Breast epithelium (tissue), 4 donors: ENCODE measurements around the gene CAMK2A. TPM values are rescaled to one million over a fixed set of nuclear protein-coding genes. Genes with fewer than 3 reads are reported as not detected.

Source experiments
- DNase-seq, 2 donors: peaks; one replicate each; pipeline ENCODE4 v3.0.0-alpha.2; 2019; ENCODE audit warnings: low spot score in 2 of 2
- H3K27ac ChIP-seq, 2 donors: fragments of 200-600 bp; sonication (generic) in 1 of 2; one replicate each; pipeline ENCODE4 v1.5.1; 2016 to 2019; ENCODE audit warnings: mild to moderate bottlenecking in 1 of 2
- H3K27me3 ChIP-seq, 2 donors: fragments of 200-600 bp; sonication (generic) in 1 of 2; one replicate each; pipeline versions ENCODE4 v1.5.1 to v1.6.0; 2017 to 2019; ENCODE audit warnings: control low read depth in 1 of 2, mild to moderate bottlenecking in 1 of 2
- H3K36me3 ChIP-seq: fragments of 200-600 bp; one replicate; pipeline ENCODE4 v1.5.1; 2019
- H3K4me1 ChIP-seq, 2 donors: fragments of 200-600 bp; sonication (generic); one replicate each; pipeline ENCODE4 v1.5.1; 2016 to 2019; ENCODE audit warnings: control low read depth in 1 of 2
- H3K4me3 ChIP-seq, 3 donors: fragments of 200-600 bp; sonication (generic); 1 replicate in 2 of 3; 2 replicates in 1 of 3; pipeline ENCODE4 v1.5.1; 2016 to 2019; ENCODE audit warnings: mild to moderate bottlenecking in 3 of 3, moderate library complexity in 2 of 3
- H3K9me3 ChIP-seq, 2 donors: fragments of 200-600 bp; sonication (generic) in 1 of 2; one replicate each; pipeline ENCODE4 v1.5.1; 2016 to 2019; ENCODE audit warnings: control low read depth in 1 of 2
- CTCF ChIP-seq, 3 donors: fragments of 450-650 bp; IDR thresholded peaks; one replicate each; pipeline ENCODE4 v1.5.1; 2016 to 2017; ENCODE audit warnings: antibody characterized with exemption in 3 of 3, mild to moderate bottlenecking in 3 of 3, moderate library complexity in 3 of 3
- POLR2A ChIP-seq: fragments of 450-650 bp; IDR thresholded peaks from one replicate; pipeline ENCODE4 v1.6.1; 2016; ENCODE audit warnings: antibody characterized with exemption, mild to moderate bottlenecking, moderate library complexity
- POLR2AphosphoS5 ChIP-seq, 3 donors: sonication (generic); formaldehyde crosslinking; IDR thresholded peaks; one replicate each; pipeline ENCODE4 v1.6.1; 2017; ENCODE audit warnings: antibody characterized with exemption in 3 of 3
- intact Hi-C: fragments of 100-400 bp; cut with DNase I; formaldehyde crosslinking; loops from one replicate; pipeline ENCODE4 v1.15.1; 2023; ENCODE audit warnings: low total_unique reads
- total RNA-seq, 3 donors: library from RNA; depleted of rRNA; stranded (reverse); fragments of >200 nt; gene quantifications; one replicate each; pipeline ENCODE4 v1.1.0, GENCODE V29; 2016

Gene CAMK2A
- total RNA-seq, 3 donors from 2014 or later: under 0.01 TPM; not detected in 2

GRCh38 chr5:150195736-150196485 lies 93.7 kb downstream of the CAMK2A start:
- intact Hi-C loops: no loop called here

GRCh38 chr5:150192462-150192861 lies 97.1 kb downstream of the CAMK2A start:
- Histone ChIP-seq H3K9me3 (no peaks in the 10 kb centered on the region), H3K27ac (no peak overlapping the region), H3K27me3 (peaks cover 9 to 27% of the 10 kb centered on the region in 2 donors), H3K36me3 (no peaks in the 10 kb centered on the region), H3K4me3 (no peak overlapping the region), H3K4me1 (no peaks in the 10 kb centered on the region)
- DNase-seq: no peak
- intact Hi-C loops: no loop called here
- TF ChIP-seq POLR2AphosphoS5 (IDR thresholded peaks at IDR 0.05) (no peak), POLR2A (no peak), CTCF (IDR thresholded peaks at IDR 0.05) (no peak)

More at GRCh38 chr5:150195736-150196485, 93.7 kb downstream of the CAMK2A start:
- H3K36me3 ChIP-seq: no peaks in the 10 kb centered on the region
- no peak for TF ChIP-seq POLR2AphosphoS5 (IDR thresholded peaks at IDR 0.05)
- no peak for TF ChIP-seq CTCF (IDR thresholded peaks at IDR 0.05)
- TF ChIP-seq POLR2A: no peak
- no peak overlapping the region for H3K27ac ChIP-seq
- H3K27me3 ChIP-seq: peaks cover 0 to under 1% of the 10 kb centered on the region in 2 donors
- DNase-seq: no peak
- H3K4me1 ChIP-seq: no peaks in the 10 kb centered on the region
- H3K9me3 ChIP-seq: no peaks in the 10 kb centered on the region
- no peak overlapping the region for H3K4me3 ChIP-seq

- Histone ChIP-seq H3K4me3 (no peak overlapping the region), H3K27ac (no peak overlapping the region), H3K4me1 (no peaks in the 10 kb centered on the region), H3K27me3 (peaks cover 9 to 27% of the 10 kb centered on the region in 2 donors), H3K9me3 (no peaks in the 10 kb centered on the region), H3K36me3 (no peaks in the 10 kb centered on the region)
- intact Hi-C loops: no loop called here
- TF ChIP-seq POLR2A (no peak), CTCF (IDR thresholded peaks at IDR 0.05) (no peak), POLR2AphosphoS5 (IDR thresholded peaks at IDR 0.05) (no peak)
- DNase-seq: no peak
Observed at GRCh38 chr5:150190987-150191386, 98.6 kb downstream of the CAMK2A start.

GRCh38 chr5:150190503-150190979 lies 99.0 kb downstream of the CAMK2A start:
- no peak for TF ChIP-seq POLR2AphosphoS5 (IDR thresholded peaks at IDR 0.05)
- TF ChIP-seq CTCF (IDR thresholded peaks at IDR 0.05): no peak
- TF ChIP-seq POLR2A: no peak
- Histone ChIP-seq H3K9me3 (no peaks in the 10 kb centered on the region), H3K36me3 (no peaks in the 10 kb centered on the region), H3K27ac (no peak overlapping the region), H3K4me1 (no peaks in the 10 kb centered on the region), H3K4me3 (no peak overlapping the region), H3K27me3 (peaks cover 9 to 27% of the 10 kb centered on the region in 2 donors)
- intact Hi-C loops: no loop called here
- DNase-seq: no peak

- H3K27ac ChIP-seq: no peak within 1 kb of the TSS
- peak within 1 kb of the TSS in 1 of 3 donors; percentile 52 for H3K4me3 ChIP-seq
- no peak for DNase-seq
- intact Hi-C loops: no loop called here
- H3K9me3 ChIP-seq: no peaks in the 10 kb centered on the region
- no peak for TF ChIP-seq POLR2A
- TF ChIP-seq POLR2AphosphoS5 (IDR thresholded peaks at IDR 0.05): no peak
- no peak for TF ChIP-seq CTCF (IDR thresholded peaks at IDR 0.05)
- no peaks in the 10 kb centered on the region for H3K36me3 ChIP-seq
- peaks cover 9 to 27% of the 10 kb centered on the region in 2 donors for H3K27me3 ChIP-seq
- H3K4me1 ChIP-seq: no peaks in the 10 kb centered on the region
Observed at GRCh38 chr5:150189728-150190502, 99.7 kb downstream of the CAMK2A start, which contains the start of gene SLC6A7. SLC6A7 (plus strand) TSS chr5:150190062; CDS start chr5:150190328, 266 bp downstream.
